Endothelial cell of umbilical vein (primary cell): ENCODE results near the gene SNX9. TPM values are rescaled to one million over a fixed set of nuclear protein-coding genes. Genes with fewer than 3 reads are reported as not detected.

Source experiments
- BruUV-seq: library from RNA; stranded (reverse); fragments of 400-500 nt; replicated peaks from 2 replicates; lab custom pipeline; 2021; lab: Mats Ljungman, UMichigan
- CTCF ChIA-PET: fragments of 300-600, 350-600 bp; sonication (Branson Sonifier 250); formaldehyde crosslinking; loops from one replicate; lab custom pipeline; 2021; ENCODE audit warnings: antibody characterized with exemption, inconsistent platforms; lab: Charles Lee
- POLR2A ChIA-PET: fragments of 300-600, 350-600 bp; sonication (Branson Sonifier 250); formaldehyde crosslinking; loops from one replicate; lab custom pipeline; 2021; ENCODE audit warnings: antibody characterized with exemption, inconsistent platforms; lab: Charles Lee
- DNase-seq: peaks from one replicate; pipeline ENCODE4 v3.0.0-alpha.2; 2011; ENCODE audit warnings: low read depth, low spot score
- FAIRE-seq: peaks from 2 replicates; lab custom pipeline; 2011; peaks lifted over from hg19 to GRCh38; lab: Jason Lieb, UNC
- H2AFZ ChIP-seq: 2 replicates; pipeline ENCODE4 v1.6.0; 2012; ENCODE audit warnings: low read depth, low read length, control low read depth, inconsistent platforms
- H3K27ac ChIP-seq: 2 replicates; pipeline ENCODE4 v1.5.1; 2011; ENCODE audit warnings: low read depth, mild to moderate bottlenecking, control low read depth, low read length, moderate library complexity; ENCODE audit not compliant: insufficient read depth
- H3K27me3 ChIP-seq, 2 experiments: 2 replicates each; pipeline versions ENCODE4 v1.6.0 to v1.6.1; 2011; ENCODE audit warnings: low read length in 2 of 2, mixed read lengths in 1 of 2; ENCODE audit not compliant: control insufficient read depth in 2 of 2, insufficient read depth in 2 of 2
- H3K36me3 ChIP-seq, 2 experiments: 2 replicates in 1 of 2; 3 replicates in 1 of 2; pipeline ENCODE4 v1.5.1; 2011; ENCODE audit warnings: low read length in 2 of 2, mild to moderate bottlenecking in 1 of 2, moderate library complexity in 1 of 2; ENCODE audit not compliant: control insufficient read depth in 2 of 2, insufficient read depth in 2 of 2; ENCODE audit errors: extremely low read depth in 1 of 2
- H3K4me1 ChIP-seq: 3 replicates; pipeline ENCODE4 v1.5.1; 2011; ENCODE audit warnings: mild to moderate bottlenecking, low read length; ENCODE audit not compliant: control insufficient read depth, insufficient read depth; ENCODE audit errors: extremely low read depth
- H3K4me2 ChIP-seq: 2 replicates; pipeline ENCODE4 v1.6.1; 2011; ENCODE audit warnings: low read length, control low read depth, mixed read lengths; ENCODE audit not compliant: insufficient read depth
- H3K4me3 ChIP-seq, 3 experiments: fragments of 200-600 bp in 1 of 3; sonication (generic), shearing (Covaris generic) in 1 of 3; replicated peaks in 1 of 3; 2 replicates each; pipeline ENCODE4 v1.5.1; 2011 to 2016; ENCODE audit warnings: control low read depth in 3 of 3, low read length in 3 of 3, mild to moderate bottlenecking in 2 of 3, inconsistent platforms in 1 of 3, low read depth in 1 of 3, moderate library complexity in 1 of 3; ENCODE audit not compliant: insufficient read depth in 1 of 3
- H3K79me2 ChIP-seq: 2 replicates; pipeline ENCODE4 v1.6.0; 2012; ENCODE audit warnings: low read length, inconsistent platforms; ENCODE audit not compliant: control insufficient read depth, insufficient read depth
- H3K9ac ChIP-seq: replicated peaks from 2 replicates; pipeline ENCODE3; 2011; ENCODE audit warnings: low read length, control low read depth; ENCODE audit not compliant: insufficient read depth; ENCODE audit errors: extremely low read depth
- H3K9me1 ChIP-seq: replicated peaks from 3 replicates; pipeline ENCODE4 v1.6.0; 2011; ENCODE audit warnings: mild to moderate bottlenecking, low read length; ENCODE audit not compliant: control insufficient read depth, insufficient read depth; ENCODE audit errors: extremely low read depth
- H3K9me3 ChIP-seq: replicated peaks from 2 replicates; pipeline ENCODE4 v1.5.1; 2012; ENCODE audit warnings: low read length, inconsistent platforms; ENCODE audit not compliant: control insufficient read depth, insufficient read depth
- H4K20me1 ChIP-seq: replicated peaks from 2 replicates; pipeline ENCODE3; 2011; ENCODE audit warnings: mild to moderate bottlenecking, low read length; ENCODE audit not compliant: control insufficient read depth, insufficient read depth; ENCODE audit errors: extremely low read depth
- EZH2 ChIP-seq: IDR thresholded peaks from 2 replicates; pipeline ENCODE4 v1.6.1; 2012; ENCODE audit warnings: borderline replicate concordance, low read depth, mild to moderate bottlenecking, moderate library complexity, low read length, inconsistent platforms; ENCODE audit not compliant: severe bottlenecking
- FOS ChIP-seq: IDR thresholded peaks from 2 replicates; pipeline ENCODE4 v1.6.1; 2011; ENCODE audit warnings: mild to moderate bottlenecking, low read length, moderate library complexity, borderline replicate concordance; ENCODE audit not compliant: insufficient read depth
- GATA2 ChIP-seq: IDR thresholded peaks from 2 replicates; pipeline ENCODE4 v1.7.0; 2011; ENCODE audit warnings: low read depth, mild to moderate bottlenecking, moderate library complexity, mixed read lengths, low read length; ENCODE audit not compliant: insufficient read length, insufficient read depth
- JUN ChIP-seq: IDR thresholded peaks from 2 replicates; pipeline ENCODE4 v1.6.1; 2011; ENCODE audit warnings: borderline replicate concordance, low read depth; ENCODE audit not compliant: insufficient read length, insufficient read depth
- MYC ChIP-seq: IDR thresholded peaks from one replicate; pipeline ENCODE4 v1.6.1; 2011; ENCODE audit warnings: mild to moderate bottlenecking, low read depth, low read length
- POLR2A ChIP-seq: IDR thresholded peaks from 2 replicates; pipeline ENCODE4 v1.6.1; 2012; ENCODE audit warnings: low read depth, mild to moderate bottlenecking, control low read depth, low read length
- POLR2AphosphoS5 ChIP-seq: IDR thresholded peaks from 2 replicates; pipeline ENCODE4 v1.6.1; 2012; ENCODE audit warnings: low read depth, mild to moderate bottlenecking, control low read depth, low read length, moderate library complexity; ENCODE audit not compliant: insufficient read depth
- dilution Hi-C: fragments of 300-500 bp; cut with MboI; formaldehyde crosslinking; loops from one replicate; pipeline ENCODE4 v1.15.0; 2019; ENCODE audit warnings: low sequenced_read_pairs; ENCODE audit not compliant: extremely low pct_ligation_motif_present
- intact Hi-C: fragments of 100-400 bp; cut with micrococcal nuclease; formaldehyde crosslinking; loops from one replicate; pipeline ENCODE4 v1.10.0; 2022
- polyA plus RNA-seq, 4 experiments: library from polyadenylated mRNA; depleted of rRNA in 3 of 4; stranded (reverse) in 3 of 4; unstranded in 1 of 4; fragments of >200 nt; gene quantifications; 2 replicates each; pipeline versions ENCODE4 v1.2.1 to v1.2.3, GENCODE V29; 2011 to 2012; ENCODE audit warnings: missing spikeins in 1 of 4
- total RNA-seq: library from RNA; stranded (reverse); gene quantifications from 2 replicates; pipeline ENCODE4 v1.2.3, GENCODE V29; 2021
- TF ChIP-seq, protein P1 (sequence below), 2 donors: IDR thresholded peaks; 1 replicate in 1 of 2; 2 replicates in 1 of 2; pipeline ENCODE4 v1.5.1; 2011; ENCODE audit warnings: low read length in 2 of 2, mild to moderate bottlenecking in 2 of 2, moderate library complexity in 2 of 2, control low read depth in 1 of 2, inconsistent platforms in 1 of 2, low read depth in 1 of 2; ENCODE audit not compliant: insufficient read depth in 1 of 2; ENCODE audit errors: extremely low read depth in 1 of 2
- TF ChIP-seq, protein P2 (sequence below): IDR thresholded peaks from 2 replicates; pipeline ENCODE4 v1.6.1; 2011; ENCODE audit not compliant: insufficient read depth, insufficient read length

Gene SNX9
- total and polyA plus RNA-seq, 2 donors (not counting 3 experiments of a cell fraction or from before 2014, with no cell fraction given): 27.5 to 54.5 TPM

GRCh38 chr6:157951828-157952227 is 128.8 kb downstream of the SNX9 start:
- H3K27me3 ChIP-seq: no peaks in the 10 kb centered on the region
- no peak for FAIRE-seq
- no peaks in the 10 kb centered on the region for H3K79me2 ChIP-seq
- H3K4me2 ChIP-seq: no peak overlapping the region
- BruUV-seq: no TSS peak
- ChIA-PET POLR2A (no interaction called here), CTCF (interaction anchor here (0.8 to 1.3 kb wide), 3 partner anchors 9 to 17 kb away, joined by 3 to 4 read pairs (median 4); no protein-coding TSS in a partner anchor)
- no peaks in the 10 kb centered on the region for H3K9me1 ChIP-seq
- peaks cover 4% of the 10 kb centered on the region for H3K4me1 ChIP-seq
- no peak for DNase-seq
- no peak overlapping the region for H3K4me3 ChIP-seq
- TF ChIP-seq EZH2 (no peak), MYC (no peak), FOS (no peak), POLR2A (no peak), POLR2AphosphoS5 (no peak), JUN (no peak), GATA2 (no peak)
- TF ChIP-seq, protein P1, sequence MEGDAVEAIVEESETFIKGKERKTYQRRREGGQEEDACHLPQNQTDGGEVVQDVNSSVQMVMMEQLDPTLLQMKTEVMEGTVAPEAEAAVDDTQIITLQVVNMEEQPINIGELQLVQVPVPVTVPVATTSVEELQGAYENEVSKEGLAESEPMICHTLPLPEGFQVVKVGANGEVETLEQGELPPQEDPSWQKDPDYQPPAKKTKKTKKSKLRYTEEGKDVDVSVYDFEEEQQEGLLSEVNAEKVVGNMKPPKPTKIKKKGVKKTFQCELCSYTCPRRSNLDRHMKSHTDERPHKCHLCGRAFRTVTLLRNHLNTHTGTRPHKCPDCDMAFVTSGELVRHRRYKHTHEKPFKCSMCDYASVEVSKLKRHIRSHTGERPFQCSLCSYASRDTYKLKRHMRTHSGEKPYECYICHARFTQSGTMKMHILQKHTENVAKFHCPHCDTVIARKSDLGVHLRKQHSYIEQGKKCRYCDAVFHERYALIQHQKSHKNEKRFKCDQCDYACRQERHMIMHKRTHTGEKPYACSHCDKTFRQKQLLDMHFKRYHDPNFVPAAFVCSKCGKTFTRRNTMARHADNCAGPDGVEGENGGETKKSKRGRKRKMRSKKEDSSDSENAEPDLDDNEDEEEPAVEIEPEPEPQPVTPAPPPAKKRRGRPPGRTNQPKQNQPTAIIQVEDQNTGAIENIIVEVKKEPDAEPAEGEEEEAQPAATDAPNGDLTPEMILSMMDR (IDR thresholded peaks at IDR 0.05; ENCODE audit: extremely low read depth in 1 of 2, insufficient read depth in 1 of 2, low read depth in 1 of 2, low read length in 2 of 2): no peak
- TF ChIP-seq, protein P2, sequence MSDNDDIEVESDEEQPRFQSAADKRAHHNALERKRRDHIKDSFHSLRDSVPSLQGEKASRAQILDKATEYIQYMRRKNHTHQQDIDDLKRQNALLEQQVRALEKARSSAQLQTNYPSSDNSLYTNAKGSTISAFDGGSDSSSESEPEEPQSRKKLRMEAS: no peak
- H3K27ac ChIP-seq: no peak overlapping the region
- no peaks in the 10 kb centered on the region for H4K20me1 ChIP-seq
- no peak overlapping the region for H2AFZ ChIP-seq
- dilution Hi-C loops (no loop called here), intact Hi-C loops (no loop called here)
- H3K36me3 ChIP-seq: no peaks in the 10 kb centered on the region
- H3K9me3 ChIP-seq: no peaks in the 10 kb centered on the region
- H3K9ac ChIP-seq: no peak overlapping the region
